HepG2 (cell line): Measurements from ENCODE around the gene SKI. TPM values are rescaled to one million over a fixed set of nuclear protein-coding genes. Genes with fewer than 3 reads are reported as not detected.

Experiments
- E2F1 ChIP-seq: sonication (generic); formaldehyde crosslinking; IDR thresholded peaks from 2 replicates; pipeline ENCODE4 v1.5.0; 2020; ENCODE audit warnings: missing genetic modification reagents
- NFIC ChIP-seq: IDR thresholded peaks from 2 replicates; pipeline ENCODE4 v1.6.1; 2012; ENCODE audit warnings: mild to moderate bottlenecking, low read length, inconsistent platforms
- SALL1 ChIP-seq: sonication (generic); formaldehyde crosslinking; IDR thresholded peaks from 2 replicates; pipeline ENCODE4 v1.8.0; 2022; ENCODE audit warnings: mild to moderate bottlenecking, missing genetic modification reagents
- SKI ChIP-seq: fragments of 450-650 bp; IDR thresholded peaks from one replicate; pipeline ENCODE4 v1.6.1; 2018; ENCODE audit warnings: mild to moderate bottlenecking; ENCODE audit not compliant: partially characterized antibody
- SRSF4 ChIP-seq: fragments of 200-400 bp; formaldehyde crosslinking; IDR thresholded peaks from one replicate; pipeline ENCODE4 v1.6.1; 2018; ENCODE audit warnings: mild to moderate bottlenecking, low read depth, low read length, moderate library complexity; ENCODE audit not compliant: poor library complexity, severe bottlenecking
- SUZ12 ChIP-seq: fragments of 150-350 bp; IDR thresholded peaks from 2 replicates; pipeline ENCODE4 v1.6.1; 2014; ENCODE audit warnings: low read depth, low read length
- TCF7L2 ChIP-seq: IDR thresholded peaks from 2 replicates; pipeline ENCODE4 v1.6.1; 2011; ENCODE audit warnings: mild to moderate bottlenecking, low read depth, low read length, moderate library complexity
- ZNF136 ChIP-seq: sonication (generic); formaldehyde crosslinking; IDR thresholded peaks from 2 replicates; pipeline ENCODE4 v1.8.1; 2022; ENCODE audit warnings: low read depth, mild to moderate bottlenecking, moderate library complexity, missing genetic modification reagents
- ZNF30 ChIP-seq: sonication (generic); formaldehyde crosslinking; IDR thresholded peaks from 2 replicates; pipeline ENCODE4 v1.5.0; 2020; ENCODE audit warnings: mild to moderate bottlenecking, missing genetic modification reagents
- ZNF430 ChIP-seq: sonication (generic); formaldehyde crosslinking; IDR thresholded peaks from 2 replicates; pipeline ENCODE4 v1.9.0; 2021; ENCODE audit warnings: mild to moderate bottlenecking, missing genetic modification reagents
- ZNF432 ChIP-seq: sonication (generic); formaldehyde crosslinking; IDR thresholded peaks from 2 replicates; pipeline ENCODE4 v1.5.0; 2020; ENCODE audit warnings: missing genetic modification reagents, mild to moderate bottlenecking, borderline replicate concordance
- ZNF550 ChIP-seq: sonication (generic); formaldehyde crosslinking; IDR thresholded peaks from 2 replicates; pipeline ENCODE4 v1.4.0; 2020; ENCODE audit warnings: mild to moderate bottlenecking, missing genetic modification reagents, borderline replicate concordance
- ZNF556 ChIP-seq: sonication (generic); formaldehyde crosslinking; IDR thresholded peaks from 2 replicates; pipeline ENCODE4 v1.4.0; 2020; ENCODE audit warnings: mild to moderate bottlenecking, missing genetic modification reagents, borderline replicate concordance
- ZNF749 ChIP-seq: sonication (generic); formaldehyde crosslinking; IDR thresholded peaks from 2 replicates; pipeline ENCODE4 v1.8.0; 2022; ENCODE audit warnings: mild to moderate bottlenecking, missing genetic modification reagents, moderate library complexity, borderline replicate concordance
- ZNF768 ChIP-seq: sonication (generic); formaldehyde crosslinking; IDR thresholded peaks from 2 replicates; pipeline ENCODE4 v1.4.0; 2020; ENCODE audit warnings: missing genetic modification reagents
- polyA plus RNA-seq, 8 experiments: library from polyadenylated mRNA; depleted of rRNA in 3 of 8; stranded (reverse) in 7 of 8; unstranded in 1 of 8; fragments of >200 nt; fragmentation: Illumina TruSeq in 4 of 8; extraction: Trizol in 4 of 8; gene quantifications; 2 replicates each; pipeline versions ENCODE4 v1.2.1 to v1.2.3, GENCODE V29; 2011 to 2016; ENCODE audit warnings: low read depth in 4 of 8, missing spikeins in 1 of 8, mixed read lengths in 1 of 8; ENCODE audit not compliant: insufficient read depth in 1 of 8
- total RNA-seq, 5 experiments: library from RNA; depleted of rRNA; stranded (reverse); fragments of >200 nt; fragmentation: Illumina TruSeq; extraction: Trizol; gene quantifications; 2 replicates each; pipeline ENCODE4 v1.2.3, GENCODE V29; 2016; ENCODE audit warnings: low read depth in 1 of 5
- TF ChIP-seq, protein P1 (sequence below): sonication (generic); formaldehyde crosslinking; IDR thresholded peaks from 2 replicates; pipeline ENCODE4 v1.4.0; 2020; ENCODE audit warnings: missing genetic modification reagents
- TF ChIP-seq, protein P2 (sequence below), 2 experiments: IDR thresholded peaks; 2 replicates each; pipeline ENCODE4 v1.6.1; 2011 to 2012; ENCODE audit warnings: low read length in 2 of 2, borderline replicate concordance in 1 of 2, low read depth in 1 of 2, mild to moderate bottlenecking in 1 of 2, moderate library complexity in 1 of 2
- TF ChIP-seq, protein P3 (sequence below): sonication (generic); formaldehyde crosslinking; IDR thresholded peaks from 2 replicates; pipeline ENCODE4 v1.8.0; 2022; ENCODE audit warnings: mild to moderate bottlenecking, missing genetic modification reagents, moderate library complexity

Gene SKI
- total and polyA plus RNA-seq, 2 of the 13 experiments (the other 11 are each of a cell fraction or from before 2014, with no cell fraction given), result 4.7 to 6.9 TPM

GRCh38 chr1:2232255-2232915 is 4.3 kb downstream of the SKI start (continued):
- TF ChIP-seq TCF7L2 (no peak), NFIC (no peak; the same call in 1 of the 2 replicates), E2F1 (CRISPR knock-in tag) (no peak), ZNF432 (no peak), ZNF556 (CRISPR knock-in tag) (0 out of 2 replicates have a peak, but pooled peaks have one; percentile 18), SKI (peak; percentile 81), ZNF550 (CRISPR knock-in tag) (no peak), ZNF136 (CRISPR knock-in tag) (peak; percentile 29; the same call in 1 of the 2 replicates), SALL1 (peak; percentile 74), SRSF4 (no peak), SUZ12 (no peak), ZNF749 (CRISPR knock-in tag) (no peak), ZNF30 (CRISPR knock-in tag) (no peak), ZNF430 (CRISPR knock-in tag) (peak; percentile 42; the same call in 1 of the 2 replicates), ZNF768 (peak; percentile 80)
- TF ChIP-seq, protein P1, sequence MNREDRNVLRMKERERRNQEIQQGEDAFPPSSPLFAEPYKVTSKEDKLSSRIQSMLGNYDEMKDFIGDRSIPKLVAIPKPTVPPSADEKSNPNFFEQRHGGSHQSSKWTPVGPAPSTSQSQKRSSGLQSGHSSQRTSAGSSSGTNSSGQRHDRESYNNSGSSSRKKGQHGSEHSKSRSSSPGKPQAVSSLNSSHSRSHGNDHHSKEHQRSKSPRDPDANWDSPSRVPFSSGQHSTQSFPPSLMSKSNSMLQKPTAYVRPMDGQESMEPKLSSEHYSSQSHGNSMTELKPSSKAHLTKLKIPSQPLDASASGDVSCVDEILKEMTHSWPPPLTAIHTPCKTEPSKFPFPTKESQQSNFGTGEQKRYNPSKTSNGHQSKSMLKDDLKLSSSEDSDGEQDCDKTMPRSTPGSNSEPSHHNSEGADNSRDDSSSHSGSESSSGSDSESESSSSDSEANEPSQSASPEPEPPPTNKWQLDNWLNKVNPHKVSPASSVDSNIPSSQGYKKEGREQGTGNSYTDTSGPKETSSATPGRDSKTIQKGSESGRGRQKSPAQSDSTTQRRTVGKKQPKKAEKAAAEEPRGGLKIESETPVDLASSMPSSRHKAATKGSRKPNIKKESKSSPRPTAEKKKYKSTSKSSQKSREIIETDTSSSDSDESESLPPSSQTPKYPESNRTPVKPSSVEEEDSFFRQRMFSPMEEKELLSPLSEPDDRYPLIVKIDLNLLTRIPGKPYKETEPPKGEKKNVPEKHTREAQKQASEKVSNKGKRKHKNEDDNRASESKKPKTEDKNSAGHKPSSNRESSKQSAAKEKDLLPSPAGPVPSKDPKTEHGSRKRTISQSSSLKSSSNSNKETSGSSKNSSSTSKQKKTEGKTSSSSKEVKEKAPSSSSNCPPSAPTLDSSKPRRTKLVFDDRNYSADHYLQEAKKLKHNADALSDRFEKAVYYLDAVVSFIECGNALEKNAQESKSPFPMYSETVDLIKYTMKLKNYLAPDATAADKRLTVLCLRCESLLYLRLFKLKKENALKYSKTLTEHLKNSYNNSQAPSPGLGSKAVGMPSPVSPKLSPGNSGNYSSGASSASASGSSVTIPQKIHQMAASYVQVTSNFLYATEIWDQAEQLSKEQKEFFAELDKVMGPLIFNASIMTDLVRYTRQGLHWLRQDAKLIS (CRISPR knock-in tag), result no peak
- TF ChIP-seq, protein P2, sequence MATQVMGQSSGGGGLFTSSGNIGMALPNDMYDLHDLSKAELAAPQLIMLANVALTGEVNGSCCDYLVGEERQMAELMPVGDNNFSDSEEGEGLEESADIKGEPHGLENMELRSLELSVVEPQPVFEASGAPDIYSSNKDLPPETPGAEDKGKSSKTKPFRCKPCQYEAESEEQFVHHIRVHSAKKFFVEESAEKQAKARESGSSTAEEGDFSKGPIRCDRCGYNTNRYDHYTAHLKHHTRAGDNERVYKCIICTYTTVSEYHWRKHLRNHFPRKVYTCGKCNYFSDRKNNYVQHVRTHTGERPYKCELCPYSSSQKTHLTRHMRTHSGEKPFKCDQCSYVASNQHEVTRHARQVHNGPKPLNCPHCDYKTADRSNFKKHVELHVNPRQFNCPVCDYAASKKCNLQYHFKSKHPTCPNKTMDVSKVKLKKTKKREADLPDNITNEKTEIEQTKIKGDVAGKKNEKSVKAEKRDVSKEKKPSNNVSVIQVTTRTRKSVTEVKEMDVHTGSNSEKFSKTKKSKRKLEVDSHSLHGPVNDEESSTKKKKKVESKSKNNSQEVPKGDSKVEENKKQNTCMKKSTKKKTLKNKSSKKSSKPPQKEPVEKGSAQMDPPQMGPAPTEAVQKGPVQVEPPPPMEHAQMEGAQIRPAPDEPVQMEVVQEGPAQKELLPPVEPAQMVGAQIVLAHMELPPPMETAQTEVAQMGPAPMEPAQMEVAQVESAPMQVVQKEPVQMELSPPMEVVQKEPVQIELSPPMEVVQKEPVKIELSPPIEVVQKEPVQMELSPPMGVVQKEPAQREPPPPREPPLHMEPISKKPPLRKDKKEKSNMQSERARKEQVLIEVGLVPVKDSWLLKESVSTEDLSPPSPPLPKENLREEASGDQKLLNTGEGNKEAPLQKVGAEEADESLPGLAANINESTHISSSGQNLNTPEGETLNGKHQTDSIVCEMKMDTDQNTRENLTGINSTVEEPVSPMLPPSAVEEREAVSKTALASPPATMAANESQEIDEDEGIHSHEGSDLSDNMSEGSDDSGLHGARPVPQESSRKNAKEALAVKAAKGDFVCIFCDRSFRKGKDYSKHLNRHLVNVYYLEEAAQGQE (IDR thresholded peaks at IDR 0.05; ENCODE audit: borderline replicate concordance in 1 of 2, low read depth in 1 of 2, low read length in 2 of 2), result 0 out of 4 replicates have a peak, but pooled peaks of 1 of the 2 experiments have one; percentile 36
- TF ChIP-seq, protein P3, sequence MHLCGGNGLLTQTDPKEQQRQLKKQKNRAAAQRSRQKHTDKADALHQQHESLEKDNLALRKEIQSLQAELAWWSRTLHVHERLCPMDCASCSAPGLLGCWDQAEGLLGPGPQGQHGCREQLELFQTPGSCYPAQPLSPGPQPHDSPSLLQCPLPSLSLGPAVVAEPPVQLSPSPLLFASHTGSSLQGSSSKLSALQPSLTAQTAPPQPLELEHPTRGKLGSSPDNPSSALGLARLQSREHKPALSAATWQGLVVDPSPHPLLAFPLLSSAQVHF (CRISPR knock-in tag), result no peak
